GM19438 (cell line): Measurements from ENCODE around the gene CITED2.
A peak's percentile ranks its signal among the peaks of the same experiment; 100 is the strongest.
"Not testable (repeated sequence)": the region's sequence is repeated elsewhere in the genome, so short reads cannot be mapped to it uniquely, and the experiment has no call there.

Experiments used
- ATAC-seq: cut with Tn5 transposase; IDR thresholded peaks from one replicate; pipeline ENCODE4 v1.9.1; 2021; ENCODE audit warnings: low read depth; ENCODE audit not compliant: unreplicated experiment

Gene CITED2

GRCh38 chr6:139374357-139375225 lies at the start of gene CITED2:
Gene CITED2 (minus strand): TSS chr6:139374648. CDS start chr6:139373944, 704 bp downstream.
- ATAC-seq: peak; percentile 61

- ATAC-seq: no peak
These were observed 48.7 kb upstream of the CITED2 start for GRCh38 chr6:139423037-139423703.

GRCh38 chr6:139422105-139423036 lies 47.9 kb upstream of the CITED2 start:
- no peak for ATAC-seq

GRCh38 chr6:139418481-139419132 lies 44.2 kb upstream of the CITED2 start:
- no peak for ATAC-seq

- ATAC-seq: no peak
These were observed 41.7 kb upstream of the CITED2 start for GRCh38 chr6:139416146-139416545.

DNA sequence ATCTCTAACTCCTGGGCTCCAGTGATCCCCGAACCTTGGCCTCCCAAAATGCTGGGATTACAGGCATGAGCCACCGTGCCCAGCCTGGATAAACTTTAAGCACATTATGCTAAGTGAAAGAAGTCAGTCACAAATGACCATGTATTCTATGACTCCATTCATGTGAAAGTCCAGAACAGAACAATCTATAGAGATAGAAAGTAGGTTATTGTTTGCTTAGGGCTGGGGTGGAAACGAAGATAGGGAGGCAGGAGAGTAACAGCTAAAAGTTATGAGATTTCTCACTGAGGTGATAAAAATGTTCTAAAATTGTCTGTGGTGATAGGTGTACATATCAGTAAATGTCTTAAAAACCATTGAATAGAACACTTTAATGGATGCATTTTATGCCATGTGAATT lies 40.9 kb upstream of the CITED2 start:
- ATAC-seq: no peak

- ATAC-seq: not testable (repeated sequence)
These were observed 37.7 kb upstream of the CITED2 start for GRCh38 chr6:139412103-139412502.

- no peak for ATAC-seq
These were observed 34.6 kb upstream of the CITED2 start for GRCh38 chr6:139409026-139409425.

DNA sequence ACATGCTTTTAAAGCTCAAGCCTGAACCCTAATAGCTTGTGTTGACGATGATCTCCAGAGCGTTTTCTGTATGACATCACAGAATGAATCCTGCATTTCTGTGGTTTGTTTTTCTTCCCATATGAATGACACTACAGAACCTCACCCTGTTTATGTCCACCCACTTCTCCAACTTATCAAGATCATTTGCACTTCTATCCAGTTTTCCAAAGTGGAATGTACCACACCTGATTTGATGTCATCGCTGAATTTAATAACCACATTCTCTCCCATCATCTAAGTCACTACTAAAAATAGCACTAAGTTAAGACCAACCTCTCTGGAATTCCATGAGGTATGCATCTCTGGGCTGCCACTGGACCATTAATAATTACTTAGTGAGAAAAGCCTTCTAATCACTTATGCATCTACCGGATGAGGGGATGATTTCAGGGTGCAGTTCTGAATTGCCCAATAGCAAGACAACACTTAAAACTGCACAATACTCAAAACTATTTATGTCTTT lies 33.3 kb upstream of the CITED2 start:
- ATAC-seq: no peak

DNA sequence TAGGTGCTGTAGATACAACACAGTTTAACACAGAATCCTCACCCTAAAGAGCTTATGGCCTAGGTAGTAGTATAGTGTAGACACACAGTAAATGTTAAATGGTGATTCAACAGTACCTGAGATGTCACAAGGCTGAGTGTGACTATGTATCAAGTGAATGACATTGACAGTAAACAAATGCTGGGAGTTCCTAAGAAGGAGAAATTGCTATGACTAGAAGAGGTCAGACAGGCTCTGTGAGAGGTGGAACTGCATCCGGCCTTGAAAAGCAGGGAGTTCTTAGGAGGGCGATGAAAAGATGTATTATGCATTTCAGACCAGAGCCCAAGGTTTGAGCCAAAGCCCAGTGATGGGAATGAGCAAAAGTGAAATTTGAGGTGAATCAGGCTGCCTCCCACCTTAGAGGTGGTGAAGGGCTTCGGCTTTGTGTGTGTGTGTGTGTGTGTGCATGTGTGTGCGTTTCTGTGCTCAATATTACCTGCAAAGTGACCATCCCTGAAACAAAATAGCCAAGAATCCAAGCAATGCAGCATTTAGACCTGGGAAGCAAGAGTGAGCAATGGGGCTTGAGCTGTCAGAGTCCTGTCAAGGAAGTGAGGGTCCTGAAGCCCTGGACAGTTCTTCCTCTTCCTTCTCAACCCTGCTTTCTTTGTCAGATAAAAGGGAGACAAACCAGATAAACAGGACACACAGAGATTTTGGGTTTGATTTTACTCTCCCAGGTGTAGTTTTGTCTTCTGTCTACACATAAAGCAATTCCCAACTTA lies 32.3 kb upstream of the CITED2 start:
- no peak for ATAC-seq

GRCh38 chr6:139402876-139403386 lies 28.5 kb upstream of the CITED2 start:
- ATAC-seq: no peak

GRCh38 chr6:139398658-139399057 lies 24.2 kb upstream of the CITED2 start:
- no peak for ATAC-seq

GRCh38 chr6:139395891-139396301 lies 21.4 kb upstream of the CITED2 start:
- no peak for ATAC-seq

- ATAC-seq: no peak
These were observed 20.9 kb upstream of the CITED2 start for GRCh38 chr6:139395371-139395770.

DNA sequence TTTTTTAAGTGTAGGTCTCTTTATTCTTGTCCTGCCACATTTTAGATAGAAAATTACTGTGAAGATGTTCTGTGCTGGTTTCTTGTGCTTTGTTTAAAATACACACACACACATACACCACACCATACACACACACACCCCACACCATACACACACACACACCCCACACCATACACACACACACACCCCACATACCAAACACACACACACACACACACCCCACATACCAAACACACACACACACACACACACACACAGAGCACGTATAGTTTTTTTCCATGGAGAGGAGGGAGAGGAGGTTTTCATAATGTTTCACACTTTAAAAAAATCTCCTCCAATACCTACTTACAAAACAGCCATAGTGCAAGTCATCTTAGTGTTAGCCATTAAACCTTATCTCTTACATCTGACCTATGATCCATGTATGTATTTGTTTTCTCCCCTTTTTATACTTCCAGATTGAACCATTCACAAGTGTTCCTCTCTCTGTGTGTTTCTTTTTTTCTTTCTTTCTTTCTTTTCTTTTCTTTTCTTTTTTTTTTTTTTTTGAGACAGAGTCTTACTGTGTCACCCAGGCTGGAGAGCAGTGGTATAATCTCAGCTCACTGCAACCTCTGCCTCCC lies 19.7 kb upstream of the CITED2 start:
- ATAC-seq: no peak

DNA sequence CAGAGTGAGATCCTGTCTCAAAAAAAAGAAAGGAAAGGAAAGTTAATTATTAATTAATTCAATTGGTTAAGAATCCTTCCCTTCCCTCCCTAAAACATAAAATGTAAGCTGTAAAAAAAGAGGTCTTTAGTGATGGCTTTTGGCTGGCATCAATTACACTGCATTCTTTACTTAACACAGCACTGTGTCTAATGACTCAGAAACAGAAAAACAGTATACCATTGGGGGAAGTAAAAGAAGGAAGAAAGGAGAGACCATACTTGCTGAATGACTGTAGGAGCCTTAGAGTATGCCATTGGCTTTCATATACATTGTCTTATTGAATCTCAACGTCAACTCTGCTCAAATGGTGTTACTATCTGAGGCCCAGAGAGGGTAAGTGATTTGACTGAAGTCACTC lies 18.3 kb upstream of the CITED2 start:
- peak; percentile 91 for ATAC-seq

DNA sequence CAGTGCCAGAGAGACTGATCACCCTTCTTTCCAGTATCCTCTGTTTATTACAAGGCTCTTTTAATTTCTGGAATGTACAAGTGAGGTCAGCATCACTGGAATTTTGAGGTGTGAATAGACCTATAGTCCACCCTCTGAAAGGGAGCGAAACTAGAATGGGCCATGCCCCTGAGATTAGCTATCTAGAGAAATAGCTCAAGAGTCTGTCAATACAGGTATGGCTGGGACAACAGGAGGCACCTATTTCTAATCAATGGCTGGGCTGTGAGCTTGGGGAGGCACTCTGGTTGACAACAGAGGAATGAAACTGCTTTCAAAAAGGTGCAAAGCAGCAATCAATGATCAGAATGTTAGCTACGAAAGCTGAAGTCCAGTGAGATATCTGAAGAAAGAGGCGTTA lies 17.3 kb upstream of the CITED2 start:
- ATAC-seq: no peak

DNA sequence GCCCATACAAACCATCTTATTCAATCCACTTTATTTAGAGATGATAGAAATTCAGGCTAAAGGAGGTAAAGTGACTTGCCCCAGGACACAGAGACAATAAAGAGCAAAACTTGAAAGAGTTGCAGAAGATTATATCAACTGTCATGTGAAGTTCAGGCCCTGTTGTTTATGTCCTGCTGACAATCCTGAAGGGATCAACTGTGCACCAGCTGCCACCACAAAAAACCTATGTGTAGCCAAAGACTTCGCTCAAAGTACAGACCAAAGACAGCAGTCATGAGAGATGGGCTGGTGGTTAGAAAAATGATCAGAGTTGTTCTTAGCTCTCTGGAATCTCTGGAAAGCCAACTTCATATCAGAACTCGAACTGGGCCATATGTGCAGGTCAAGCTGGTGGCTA lies 16.0 kb upstream of the CITED2 start:
- no peak for ATAC-seq

DNA sequence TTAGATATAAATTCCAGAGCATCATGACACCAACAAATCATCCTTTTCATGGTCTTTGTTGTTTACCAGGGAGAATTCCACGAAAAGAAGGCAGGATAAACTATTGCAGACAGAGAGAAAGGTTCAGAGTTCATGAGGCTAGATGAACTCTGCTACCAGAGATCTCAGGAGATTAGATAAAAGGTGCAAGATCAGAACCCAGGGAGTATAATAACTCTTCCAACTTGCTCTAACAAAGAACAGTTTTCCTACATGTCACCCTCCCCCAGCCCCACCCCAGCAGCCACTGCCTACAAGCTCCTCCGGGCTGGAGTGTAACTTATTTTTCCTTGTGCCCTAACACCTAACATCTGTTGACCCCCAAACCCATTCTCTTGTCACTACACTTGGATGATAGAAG lies 13.9 kb upstream of the CITED2 start:
- ATAC-seq: no peak
